Memory B cell (primary cell): Measurements from ENCODE around the gene DNM3.

ENCODE experiments used
- ATAC-seq: fragments of 150-1000 bp; cut with Tn5 transposase; 2 replicates; pipeline ENCODE4 v1.10.0; 2021; ENCODE audit warnings: low read depth, mild to moderate bottlenecking, moderate library complexity
- DNase-seq, 2 donors: peaks; one replicate each; pipeline ENCODE4 v3.0.0; 2022; ENCODE audit warnings: low spot score in 2 of 2
- H3K27ac Mint-ChIP-seq: one replicate; pipeline ENCODE4 v1.8.0; 2022; ENCODE audit warnings: mild to moderate bottlenecking, moderate library complexity, mixed read lengths
- H3K27me3 Mint-ChIP-seq: one replicate; pipeline ENCODE4 v1.8.0; 2022; ENCODE audit warnings: mixed read lengths
- H3K36me3 Mint-ChIP-seq: one replicate; pipeline ENCODE4 v1.8.0; 2022; ENCODE audit warnings: mild to moderate bottlenecking, mixed read lengths
- H3K4me1 Mint-ChIP-seq: one replicate; pipeline ENCODE4 v1.8.0; 2022; ENCODE audit warnings: mixed read lengths
- H3K4me3 Mint-ChIP-seq: one replicate; pipeline ENCODE4 v1.8.0; 2022; ENCODE audit warnings: mild to moderate bottlenecking, moderate library complexity, mixed read lengths
- H3K9me3 Mint-ChIP-seq: one replicate; pipeline ENCODE4 v1.8.0; 2022; ENCODE audit warnings: mixed read lengths

Gene DNM3

GRCh38 chr1:171869097-171869496 lies 27.8 kb downstream of the DNM3 start:
- H3K27ac Mint-ChIP-seq, result no peak overlapping the region
- no peaks in the 10 kb centered on the region for H3K9me3 Mint-ChIP-seq
- H3K27me3 Mint-ChIP-seq, result no peaks in the 10 kb centered on the region
- ATAC-seq (no peak), DNase-seq (no peak)
- H3K36me3 Mint-ChIP-seq, result no peaks in the 10 kb centered on the region
- no peak overlapping the region for H3K4me3 Mint-ChIP-seq
- H3K4me1 Mint-ChIP-seq, result no peaks in the 10 kb centered on the region

GRCh38 chr1:171871848-171872247 lies 30.6 kb downstream of the DNM3 start:
- H3K9me3 Mint-ChIP-seq, result no peaks in the 10 kb centered on the region
- H3K36me3 Mint-ChIP-seq, result no peaks in the 10 kb centered on the region
- H3K27me3 Mint-ChIP-seq, result peaks cover 3% of the 10 kb centered on the region
- DNase-seq (no peak), ATAC-seq (no peak)
- H3K27ac Mint-ChIP-seq, result no peak overlapping the region
- no peak overlapping the region for H3K4me3 Mint-ChIP-seq
- H3K4me1 Mint-ChIP-seq, result no peaks in the 10 kb centered on the region

DNA sequence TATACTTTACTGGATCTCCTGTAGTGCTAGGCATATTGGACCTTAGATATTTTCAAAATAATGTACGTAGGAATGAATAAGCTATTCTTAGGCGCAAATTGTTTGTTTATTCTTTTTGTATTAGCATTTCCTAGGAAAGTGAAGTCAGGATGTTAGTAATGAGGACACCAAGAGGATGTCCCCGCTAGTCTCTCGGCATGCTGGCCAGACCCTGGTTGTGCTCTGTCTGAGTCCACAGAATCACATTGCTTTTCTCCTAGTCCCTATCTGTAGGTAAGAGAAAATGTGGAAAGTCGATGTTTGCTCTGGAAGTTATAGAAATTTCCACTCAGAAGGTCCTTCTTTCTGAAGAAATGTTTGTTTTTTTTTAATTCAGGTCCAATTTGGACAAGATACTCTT lies 31.1 kb downstream of the DNM3 start:
- DNase-seq (no peak), ATAC-seq (no peak)
- Mint-ChIP-seq H3K4me3 (no peak overlapping the region), H3K27me3 (peaks cover 3% of the 10 kb centered on the region), H3K27ac (no peak overlapping the region), H3K4me1 (no peaks in the 10 kb centered on the region), H3K36me3 (no peaks in the 10 kb centered on the region), H3K9me3 (no peaks in the 10 kb centered on the region)

DNA sequence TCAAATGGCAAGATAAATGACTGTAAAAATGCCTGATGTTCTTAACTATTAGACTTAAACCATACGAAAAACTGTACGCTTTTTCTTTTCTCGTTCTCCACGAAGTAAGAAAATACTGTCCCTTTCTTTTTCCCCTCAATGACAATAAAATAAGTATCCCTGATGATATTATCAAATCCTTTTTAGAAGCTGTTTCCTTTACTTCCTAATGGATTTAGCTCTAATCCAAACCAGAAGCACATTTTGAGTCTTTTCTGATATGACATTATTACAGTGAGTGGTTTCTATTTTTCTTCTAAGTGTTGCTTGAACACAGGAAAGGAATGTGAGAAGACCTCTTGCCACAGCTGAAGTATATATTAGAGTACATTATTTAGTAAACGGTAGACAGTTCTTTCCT lies 32.4 kb downstream of the DNM3 start:
- no peak overlapping the region for H3K27ac Mint-ChIP-seq
- no peaks in the 10 kb centered on the region for H3K36me3 Mint-ChIP-seq
- H3K9me3 Mint-ChIP-seq, result no peaks in the 10 kb centered on the region
- peaks cover 3% of the 10 kb centered on the region for H3K27me3 Mint-ChIP-seq
- ATAC-seq (no peak), DNase-seq (no peak)
- no peaks in the 10 kb centered on the region for H3K4me1 Mint-ChIP-seq
- no peak overlapping the region for H3K4me3 Mint-ChIP-seq

- ATAC-seq, result no peak
These were observed 36.4 kb downstream of the DNM3 start for GRCh38 chr1:171877701-171878100.

GRCh38 chr1:171879556-171879955 lies 38.3 kb downstream of the DNM3 start:
- no peak overlapping the region for H3K27ac Mint-ChIP-seq
- peaks cover 3% of the 10 kb centered on the region for H3K27me3 Mint-ChIP-seq
- H3K9me3 Mint-ChIP-seq, result no peaks in the 10 kb centered on the region
- ATAC-seq, result no peak
- DNase-seq, result no peak
- no peak overlapping the region for H3K4me3 Mint-ChIP-seq
- no peaks in the 10 kb centered on the region for H3K36me3 Mint-ChIP-seq
- H3K4me1 Mint-ChIP-seq, result peaks cover 4% of the 10 kb centered on the region

More at GRCh38 chr1:171877701-171878100, 36.4 kb downstream of the DNM3 start:
- Mint-ChIP-seq H3K27me3 (peaks cover 3% of the 10 kb centered on the region), H3K36me3 (no peaks in the 10 kb centered on the region), H3K27ac (no peak overlapping the region), H3K4me3 (no peak overlapping the region), H3K4me1 (no peaks in the 10 kb centered on the region), H3K9me3 (no peaks in the 10 kb centered on the region)
- no peak for DNase-seq

GRCh38 chr1:171881442-171881841 lies 40.1 kb downstream of the DNM3 start:
- Mint-ChIP-seq H3K36me3 (no peaks in the 10 kb centered on the region), H3K27me3 (peaks cover under 1% of the 10 kb centered on the region), H3K4me3 (no peak overlapping the region), H3K9me3 (no peaks in the 10 kb centered on the region), H3K27ac (no peak overlapping the region), H3K4me1 (peaks cover 4% of the 10 kb centered on the region)
- DNase-seq (no peak), ATAC-seq (no peak)

DNA sequence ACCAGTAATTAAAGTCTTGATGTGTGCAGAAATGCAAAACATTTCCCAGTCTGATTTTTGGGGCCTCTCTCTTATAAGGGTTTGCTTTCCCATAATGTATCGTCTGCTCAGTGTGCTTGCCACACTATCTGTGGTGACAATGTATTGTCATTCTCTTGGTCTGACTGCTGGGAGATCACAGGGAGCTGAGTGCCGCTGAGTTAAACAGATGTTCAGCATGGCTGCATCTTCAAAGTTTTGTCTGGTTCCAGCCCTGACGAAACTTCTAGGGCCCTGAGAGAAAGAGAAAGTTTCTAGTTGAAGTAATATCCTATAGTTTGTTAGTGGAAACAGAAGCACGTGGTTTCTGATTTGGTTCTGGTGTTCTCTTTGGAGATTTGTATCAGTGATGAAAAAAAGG lies 42.6 kb downstream of the DNM3 start:
- no peak overlapping the region for H3K4me3 Mint-ChIP-seq
- DNase-seq (no peak), ATAC-seq (no peak)
- no peaks in the 10 kb centered on the region for H3K27me3 Mint-ChIP-seq
- H3K4me1 Mint-ChIP-seq, result peaks cover 4% of the 10 kb centered on the region
- no peaks in the 10 kb centered on the region for H3K36me3 Mint-ChIP-seq
- H3K27ac Mint-ChIP-seq, result no peak overlapping the region
- H3K9me3 Mint-ChIP-seq, result no peaks in the 10 kb centered on the region

DNA sequence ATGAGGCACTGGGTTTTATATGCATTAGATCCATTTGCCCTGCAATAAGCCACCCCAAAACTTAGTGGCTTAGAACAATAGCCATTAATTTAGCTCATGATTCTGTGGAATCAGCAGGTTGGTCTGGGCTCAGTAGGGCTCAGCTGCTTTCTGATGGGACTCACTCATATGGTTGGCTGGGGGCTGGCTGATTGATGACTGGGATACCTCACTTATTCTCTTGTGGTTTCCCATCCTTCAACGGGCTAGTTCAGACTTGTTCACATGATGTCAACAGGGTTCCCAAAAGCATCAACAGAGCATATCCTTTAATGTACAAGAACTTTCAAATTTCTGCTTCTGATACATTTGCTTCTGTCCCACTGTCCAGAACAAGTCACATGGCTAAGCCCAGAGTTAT lies 43.2 kb downstream of the DNM3 start:
- H3K36me3 Mint-ChIP-seq, result no peaks in the 10 kb centered on the region
- DNase-seq (no peak), ATAC-seq (no peak)
- H3K4me3 Mint-ChIP-seq, result no peak overlapping the region
- H3K27ac Mint-ChIP-seq, result no peak overlapping the region
- H3K4me1 Mint-ChIP-seq, result peaks cover 4% of the 10 kb centered on the region
- H3K27me3 Mint-ChIP-seq, result no peaks in the 10 kb centered on the region
- no peaks in the 10 kb centered on the region for H3K9me3 Mint-ChIP-seq

- ATAC-seq (no peak), DNase-seq (no peak)
- H3K27ac Mint-ChIP-seq, result no peak overlapping the region
- peaks cover 2% of the 10 kb centered on the region for H3K36me3 Mint-ChIP-seq
- no peaks in the 10 kb centered on the region for H3K27me3 Mint-ChIP-seq
- no peaks in the 10 kb centered on the region for H3K4me1 Mint-ChIP-seq
- no peak overlapping the region for H3K4me3 Mint-ChIP-seq
- no peaks in the 10 kb centered on the region for H3K9me3 Mint-ChIP-seq
These were observed 48.8 kb downstream of the DNM3 start for GRCh38 chr1:171890131-171890530.

- H3K9me3 Mint-ChIP-seq, result no peaks in the 10 kb centered on the region
- ATAC-seq (no peak), DNase-seq (no peak)
- H3K36me3 Mint-ChIP-seq, result peaks cover 11% of the 10 kb centered on the region
- no peaks in the 10 kb centered on the region for H3K4me1 Mint-ChIP-seq
- H3K27me3 Mint-ChIP-seq, result peaks cover 8% of the 10 kb centered on the region
- no peak overlapping the region for H3K27ac Mint-ChIP-seq
- no peak overlapping the region for H3K4me3 Mint-ChIP-seq
These were observed 55.8 kb downstream of the DNM3 start for GRCh38 chr1:171896936-171897703.

DNA sequence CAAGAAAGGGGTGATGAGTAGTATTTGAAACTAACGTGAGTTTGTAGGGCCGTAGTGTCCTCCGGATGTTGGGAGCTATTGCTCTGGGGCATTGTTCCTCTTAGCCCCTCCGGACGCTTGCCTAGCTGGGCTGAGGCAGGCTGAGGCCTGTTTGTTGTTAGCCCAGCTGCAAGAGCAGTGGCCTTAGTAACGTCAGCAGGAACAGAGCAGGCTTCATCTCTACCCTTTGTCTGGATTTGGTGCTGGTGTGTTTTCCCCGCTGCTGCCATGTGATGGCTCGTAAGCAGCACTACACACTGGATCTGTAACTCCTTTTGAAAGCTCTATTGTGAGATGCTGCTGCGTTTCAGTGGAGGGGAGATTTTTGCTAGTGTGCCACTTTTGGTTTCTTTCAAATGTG lies 57.6 kb downstream of the DNM3 start:
- ATAC-seq (no peak), DNase-seq (no peak)
- H3K27me3 Mint-ChIP-seq, result peaks cover 8% of the 10 kb centered on the region
- no peaks in the 10 kb centered on the region for H3K4me1 Mint-ChIP-seq
- H3K9me3 Mint-ChIP-seq, result no peaks in the 10 kb centered on the region
- no peak overlapping the region for H3K4me3 Mint-ChIP-seq
- no peak overlapping the region for H3K27ac Mint-ChIP-seq
- peaks cover 11% of the 10 kb centered on the region for H3K36me3 Mint-ChIP-seq

- Mint-ChIP-seq H3K36me3 (peaks cover 8% of the 10 kb centered on the region), H3K27ac (no peak overlapping the region), H3K27me3 (peaks cover 8% of the 10 kb centered on the region)
These were observed 58.5 kb downstream of the DNM3 start for GRCh38 chr1:171899838-171900237.

GRCh38 chr1:171901245-171901644 lies 59.9 kb downstream of the DNM3 start:
- Mint-ChIP-seq H3K4me1 (no peaks in the 10 kb centered on the region), H3K36me3 (peaks cover 8% of the 10 kb centered on the region), H3K27ac (no peak overlapping the region), H3K4me3 (no peak overlapping the region), H3K27me3 (peaks cover 8% of the 10 kb centered on the region), H3K9me3 (no peaks in the 10 kb centered on the region)
- no peak for ATAC-seq
- DNase-seq, result no peak

More at GRCh38 chr1:171899838-171900237, 58.5 kb downstream of the DNM3 start:
- Mint-ChIP-seq H3K4me3 (no peak overlapping the region), H3K9me3 (no peaks in the 10 kb centered on the region), H3K4me1 (no peaks in the 10 kb centered on the region)
- DNase-seq (no peak), ATAC-seq (no peak)

GRCh38 chr1:171902527-171902926 lies 61.2 kb downstream of the DNM3 start:
- H3K36me3 Mint-ChIP-seq, result peaks cover 8% of the 10 kb centered on the region
- no peaks in the 10 kb centered on the region for H3K9me3 Mint-ChIP-seq
- H3K4me1 Mint-ChIP-seq, result no peaks in the 10 kb centered on the region
- DNase-seq (no peak), ATAC-seq (no peak)
- H3K27me3 Mint-ChIP-seq, result peaks cover 10% of the 10 kb centered on the region
- H3K27ac Mint-ChIP-seq, result no peak overlapping the region
- H3K4me3 Mint-ChIP-seq, result no peak overlapping the region
